ENCODE measurements around the gene RPS21.

- TF ChIP-seq PRPF4 (IDR thresholded peaks at IDR 0.05; ENCODE audit: low read depth, low read length, poor library complexity, severe bottlenecking) (no peak), NFRKB (IDR thresholded peaks at IDR 0.05) (no peak), MTF1 (CRISPR knock-in tag; IDR thresholded peaks at IDR 0.05) (no peak), CTCF (CRISPR knock-in tag; IDR thresholded peaks at IDR 0.05) (no peak), SUZ12 (IDR thresholded peaks at IDR 0.05; ENCODE audit: low read depth, low read length) (no peak), DZIP1 (CRISPR knock-in tag; IDR thresholded peaks at IDR 0.05) (no peak)
These were observed 6.9 kb downstream of the RPS21 start for GRCh38 chr20:62393830-62394229.

Measured in HepG2 (cell line).